T-helper 22 cell (primary cell): Measurements from ENCODE around the gene PHLDA3.
A peak's percentile ranks its signal among the peaks of the same experiment; 100 is the strongest.
"Not testable (repeated sequence)": the region's sequence is repeated elsewhere in the genome, so short reads cannot be mapped to it uniquely, and the experiment has no call there.

ENCODE experiments used
- DNase-seq: peaks from one replicate; pipeline ENCODE4 v3.0.0-alpha.2; 2020; ENCODE audit warnings: low read depth

Gene PHLDA3

GRCh38 chr1:201486187-201486586 lies 17.2 kb upstream of the PHLDA3 start:
- no peak for DNase-seq

- no peak for DNase-seq
These were observed 16.3 kb upstream of the PHLDA3 start for GRCh38 chr1:201485184-201485774.

GRCh38 chr1:201483373-201483949 lies 14.5 kb upstream of the PHLDA3 start:
- no peak for DNase-seq

- DNase-seq = no peak
These were observed 13.8 kb upstream of the PHLDA3 start for GRCh38 chr1:201482755-201483154.

GRCh38 chr1:201481761-201482493 lies 12.9 kb upstream of the PHLDA3 start:
- peak; percentile 57 for DNase-seq

GRCh38 chr1:201481004-201481380 lies 12.0 kb upstream of the PHLDA3 start:
- DNase-seq = no peak

- peak; percentile 60 for DNase-seq
These were observed 11.4 kb upstream of the PHLDA3 start for GRCh38 chr1:201480231-201481003.

GRCh38 chr1:201479201-201479730 lies 10.3 kb upstream of the PHLDA3 start:
- DNase-seq = no peak

- not testable (repeated sequence) for DNase-seq
These were observed 9.7 kb upstream of the PHLDA3 start for GRCh38 chr1:201478666-201479065.

- no peak for DNase-seq
These were observed 7.8 kb upstream of the PHLDA3 start for GRCh38 chr1:201476670-201477344.

GRCh38 chr1:201475915-201476669 lies 7.1 kb upstream of the PHLDA3 start:
- DNase-seq = no peak

- no peak for DNase-seq
These were observed 6.1 kb upstream of the PHLDA3 start for GRCh38 chr1:201475130-201475529.

- no peak for DNase-seq
These were observed 4.3 kb upstream of the PHLDA3 start for GRCh38 chr1:201473296-201473695.

GRCh38 chr1:201472321-201472720 lies 3.3 kb upstream of the PHLDA3 start:
- not testable (repeated sequence) for DNase-seq

GRCh38 chr1:201471772-201472171 lies 2.8 kb upstream of the PHLDA3 start:
- no peak for DNase-seq

- DNase-seq = no peak
These were observed 1.6 kb upstream of the PHLDA3 start for GRCh38 chr1:201470581-201470980.

GRCh38 chr1:201469645-201470074 lies 672 bp upstream of the PHLDA3 start:
- no peak for DNase-seq

- no peak for DNase-seq
These were observed 516 bp downstream of the PHLDA3 start for GRCh38 chr1:201468501-201468843.

GRCh38 chr1:201466492-201466891 lies 2.5 kb downstream of the PHLDA3 start:
- DNase-seq = no peak

GRCh38 chr1:201465698-201466290 lies 3.2 kb downstream of the PHLDA3 start:
- no peak for DNase-seq

- no peak for DNase-seq
These were observed 5.9 kb downstream of the PHLDA3 start for GRCh38 chr1:201463071-201463552.
